HEK293 (cell line): ENCODE measurements around the gene HSD17B14.

Experiments
- GLI2 ChIP-seq: fragments of 450-650 bp; formaldehyde crosslinking; IDR thresholded peaks from 2 replicates; pipeline ENCODE4; 2017; ENCODE audit warnings: missing biosample characterization, missing genetic modification characterization, low read depth, borderline replicate concordance
- HOXA7 ChIP-seq: sonication (generic); formaldehyde crosslinking; IDR thresholded peaks from 2 replicates; pipeline ENCODE4 v1.8.1; 2022; ENCODE audit warnings: missing genetic modification reagents, borderline replicate concordance
- MZF1 ChIP-seq: fragments of 450-650 bp; formaldehyde crosslinking; IDR thresholded peaks from 2 replicates; pipeline ENCODE4 v1.5.1; 2017; ENCODE audit warnings: missing biosample characterization, missing genetic modification characterization, borderline replicate concordance
- ZFHX2 ChIP-seq: fragments of 450-650 bp; formaldehyde crosslinking; conservative IDR thresholded peaks from 2 replicates; pipeline ENCODE4 v1.5.1; 2016; ENCODE audit warnings: missing biosample characterization, missing genetic modification characterization
- ZNF112 ChIP-seq: fragments of 450-650 bp; formaldehyde crosslinking; IDR thresholded peaks from 2 replicates; pipeline ENCODE4 v1.5.0; 2017; ENCODE audit warnings: missing biosample characterization, missing genetic modification characterization
- ZNF121 ChIP-seq: fragments of 450-650 bp; formaldehyde crosslinking; IDR thresholded peaks from 2 replicates; pipeline ENCODE4 v1.5.1; 2016; ENCODE audit warnings: missing biosample characterization, missing genetic modification characterization
- ZNF157 ChIP-seq: fragments of 450-650 bp; formaldehyde crosslinking; IDR thresholded peaks from 2 replicates; pipeline ENCODE4 v1.5.1; 2016; ENCODE audit warnings: missing biosample characterization, missing genetic modification characterization
- ZNF16 ChIP-seq: fragments of 450-650 bp; formaldehyde crosslinking; IDR thresholded peaks from 2 replicates; pipeline ENCODE4 v1.5.1; 2016; ENCODE audit warnings: low read depth, missing biosample characterization, missing genetic modification characterization
- ZNF184 ChIP-seq: fragments of 450-650 bp; IDR thresholded peaks from 2 replicates; pipeline ENCODE4 v1.5.1; 2018; ENCODE audit warnings: missing biosample characterization, mild to moderate bottlenecking, missing genetic modification characterization
- ZNF2 ChIP-seq: fragments of 450-650 bp; formaldehyde crosslinking; IDR thresholded peaks from 2 replicates; pipeline ENCODE4 v1.5.1; 2016; ENCODE audit warnings: missing biosample characterization, missing genetic modification characterization
- ZNF202 ChIP-seq: fragments of 450-650 bp; formaldehyde crosslinking; IDR thresholded peaks from 2 replicates; pipeline ENCODE4 v1.5.1; 2016; ENCODE audit warnings: missing biosample characterization, missing genetic modification characterization, borderline replicate concordance
- ZNF211 ChIP-seq: fragments of 450-650 bp; formaldehyde crosslinking; IDR thresholded peaks from 2 replicates; pipeline ENCODE4 v1.5.1; 2016; ENCODE audit warnings: low read depth, missing biosample characterization, missing genetic modification characterization
- ZNF248 ChIP-seq: fragments of 450-650 bp; formaldehyde crosslinking; IDR thresholded peaks from 2 replicates; pipeline ENCODE4 v1.5.1; 2017; ENCODE audit warnings: missing biosample characterization, missing genetic modification characterization
- ZNF302 ChIP-seq: fragments of 450-650 bp; formaldehyde crosslinking; IDR thresholded peaks from 2 replicates; pipeline ENCODE4 v1.5.1; 2016; ENCODE audit warnings: missing biosample characterization, missing genetic modification characterization, low read depth
- ZNF521 ChIP-seq: fragments of 450-650 bp; formaldehyde crosslinking; IDR thresholded peaks from 2 replicates; pipeline ENCODE4 v1.5.1; 2017; ENCODE audit warnings: missing biosample characterization, mild to moderate bottlenecking, missing genetic modification characterization
- ZNF596 ChIP-seq: fragments of 450-650 bp; IDR thresholded peaks from 2 replicates; pipeline ENCODE4 v1.5.0; 2018; ENCODE audit warnings: missing biosample characterization, mild to moderate bottlenecking, missing genetic modification characterization, moderate library complexity
- ZNF624 ChIP-seq: fragments of 450-650 bp; formaldehyde crosslinking; IDR thresholded peaks from 2 replicates; pipeline ENCODE4 v1.5.1; 2017; ENCODE audit warnings: missing biosample characterization, missing genetic modification characterization
- ZNF629 ChIP-seq: fragments of 450-650 bp; formaldehyde crosslinking; IDR thresholded peaks from 2 replicates; pipeline ENCODE4 v1.5.1; 2017; ENCODE audit warnings: missing biosample characterization, missing genetic modification characterization
- TF ChIP-seq, protein P1 (sequence below): fragments of 450-650 bp; formaldehyde crosslinking; IDR thresholded peaks from 2 replicates; pipeline ENCODE4 v1.5.1; 2016; ENCODE audit warnings: missing biosample characterization, missing genetic modification characterization, borderline replicate concordance
- TF ChIP-seq, protein P2 (sequence below): fragments of 450-650 bp; formaldehyde crosslinking; IDR thresholded peaks from 2 replicates; pipeline ENCODE4 v1.5.1; 2017; ENCODE audit warnings: missing biosample characterization, mild to moderate bottlenecking, missing genetic modification characterization, moderate library complexity
- TF ChIP-seq, protein P3 (sequence below): fragments of 450-650 bp; formaldehyde crosslinking; IDR thresholded peaks from 2 replicates; pipeline ENCODE4 v1.5.0; 2017; ENCODE audit warnings: missing biosample characterization, missing genetic modification characterization, borderline replicate concordance
- TF ChIP-seq, protein P4 (sequence below): fragments of 450-650 bp; formaldehyde crosslinking; IDR thresholded peaks from 2 replicates; pipeline ENCODE4 v1.5.1; 2017; ENCODE audit warnings: missing biosample characterization, missing genetic modification characterization
- TF ChIP-seq, protein P5 (sequence below): fragments of 450-650 bp; formaldehyde crosslinking; IDR thresholded peaks from 2 replicates; pipeline ENCODE4 v1.5.1; 2016; ENCODE audit warnings: missing biosample characterization, missing genetic modification characterization
- TF ChIP-seq, protein P6 (sequence below): fragments of 450-650 bp; formaldehyde crosslinking; IDR thresholded peaks from 2 replicates; pipeline ENCODE4 v1.5.1; 2016; ENCODE audit warnings: missing biosample characterization, missing genetic modification characterization
- TF ChIP-seq, protein P7 (sequence below): fragments of 450-650 bp; formaldehyde crosslinking; IDR thresholded peaks from 2 replicates; pipeline ENCODE4 v1.5.1; 2016; ENCODE audit warnings: missing biosample characterization, missing genetic modification characterization

The HSD17B14 gene

DNA sequence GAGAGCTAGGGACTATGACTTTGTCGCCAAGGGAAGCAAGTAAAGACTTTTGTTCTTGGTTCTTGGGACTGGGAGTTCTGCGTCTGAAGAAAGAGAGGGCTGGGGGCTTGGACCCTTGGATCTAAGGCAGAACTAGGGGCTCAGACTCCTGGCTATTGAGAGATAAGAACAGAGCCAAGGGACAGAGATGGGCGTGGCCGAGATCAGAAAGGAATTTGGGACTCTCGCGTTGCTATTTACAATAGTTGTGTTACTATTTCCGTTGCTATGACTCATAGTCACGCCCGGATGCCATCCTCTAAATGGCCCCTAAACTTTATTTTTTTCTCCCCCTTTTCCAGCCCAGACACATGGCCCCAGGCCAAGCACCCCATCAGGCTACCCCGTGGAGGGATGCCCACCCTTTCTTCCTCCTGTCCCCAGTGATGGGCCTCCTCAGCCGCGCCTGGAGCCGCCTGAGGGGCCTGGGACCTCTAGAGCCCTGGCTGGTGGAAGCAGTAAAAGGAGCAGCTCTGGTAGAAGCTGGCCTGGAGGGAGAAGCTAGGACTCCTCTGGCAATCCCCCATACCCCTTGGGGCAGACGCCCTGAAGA, 36.7 kb upstream of the HSD17B14 start (continued):
- TF ChIP-seq, protein P1, sequence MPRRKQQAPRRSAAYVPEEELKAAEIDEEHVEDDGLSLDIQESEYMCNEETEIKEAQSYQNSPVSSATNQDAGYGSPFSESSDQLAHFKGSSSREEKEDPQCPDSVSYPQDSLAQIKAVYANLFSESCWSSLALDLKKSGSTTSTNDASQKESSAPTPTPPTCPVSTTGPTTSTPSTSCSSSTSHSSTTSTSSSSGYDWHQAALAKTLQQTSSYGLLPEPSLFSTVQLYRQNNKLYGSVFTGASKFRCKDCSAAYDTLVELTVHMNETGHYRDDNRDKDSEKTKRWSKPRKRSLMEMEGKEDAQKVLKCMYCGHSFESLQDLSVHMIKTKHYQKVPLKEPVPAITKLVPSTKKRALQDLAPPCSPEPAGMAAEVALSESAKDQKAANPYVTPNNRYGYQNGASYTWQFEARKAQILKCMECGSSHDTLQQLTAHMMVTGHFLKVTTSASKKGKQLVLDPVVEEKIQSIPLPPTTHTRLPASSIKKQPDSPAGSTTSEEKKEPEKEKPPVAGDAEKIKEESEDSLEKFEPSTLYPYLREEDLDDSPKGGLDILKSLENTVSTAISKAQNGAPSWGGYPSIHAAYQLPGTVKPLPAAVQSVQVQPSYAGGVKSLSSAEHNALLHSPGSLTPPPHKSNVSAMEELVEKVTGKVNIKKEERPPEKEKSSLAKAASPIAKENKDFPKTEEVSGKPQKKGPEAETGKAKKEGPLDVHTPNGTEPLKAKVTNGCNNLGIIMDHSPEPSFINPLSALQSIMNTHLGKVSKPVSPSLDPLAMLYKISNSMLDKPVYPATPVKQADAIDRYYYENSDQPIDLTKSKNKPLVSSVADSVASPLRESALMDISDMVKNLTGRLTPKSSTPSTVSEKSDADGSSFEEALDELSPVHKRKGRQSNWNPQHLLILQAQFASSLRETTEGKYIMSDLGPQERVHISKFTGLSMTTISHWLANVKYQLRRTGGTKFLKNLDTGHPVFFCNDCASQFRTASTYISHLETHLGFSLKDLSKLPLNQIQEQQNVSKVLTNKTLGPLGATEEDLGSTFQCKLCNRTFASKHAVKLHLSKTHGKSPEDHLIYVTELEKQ (tag by site-specific recombination) = no peak
- TF ChIP-seq ZNF624 (tag by site-specific recombination) (no peak), ZNF2 (tag by site-specific recombination) (no peak), GLI2 (no peak), MZF1 (tag by site-specific recombination) (no peak), ZNF157 (tag by site-specific recombination) (no peak), ZNF629 (tag by site-specific recombination) (peak; percentile 69), ZNF16 (tag by site-specific recombination) (no peak), ZNF211 (tag by site-specific recombination) (no peak), ZNF248 (tag by site-specific recombination) (no peak), HOXA7 (CRISPR knock-in tag) (no peak), ZNF112 (tag by site-specific recombination) (no peak), ZNF596 (tag by site-specific recombination) (no peak), ZNF184 (tag by site-specific recombination) (no peak), ZNF521 (tag by site-specific recombination) (no peak), ZFHX2 (tag by site-specific recombination) (no peak), ZNF202 (no peak), ZNF302 (tag by site-specific recombination) (no peak), ZNF121 (tag by site-specific recombination) (no peak)
- TF ChIP-seq, protein P2, sequence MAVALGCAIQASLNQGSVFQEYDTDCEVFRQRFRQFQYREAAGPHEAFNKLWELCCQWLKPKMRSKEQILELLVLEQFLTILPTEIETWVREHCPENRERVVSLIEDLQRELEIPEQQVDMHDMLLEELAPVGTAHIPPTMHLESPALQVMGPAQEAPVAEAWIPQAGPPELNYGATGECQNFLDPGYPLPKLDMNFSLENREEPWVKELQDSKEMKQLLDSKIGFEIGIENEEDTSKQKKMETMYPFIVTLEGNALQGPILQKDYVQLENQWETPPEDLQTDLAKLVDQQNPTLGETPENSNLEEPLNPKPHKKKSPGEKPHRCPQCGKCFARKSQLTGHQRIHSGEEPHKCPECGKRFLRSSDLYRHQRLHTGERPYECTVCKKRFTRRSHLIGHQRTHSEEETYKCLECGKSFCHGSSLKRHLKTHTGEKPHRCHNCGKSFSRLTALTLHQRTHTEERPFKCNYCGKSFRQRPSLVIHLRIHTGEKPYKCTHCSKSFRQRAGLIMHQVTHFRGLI = no peak; the same call in 1 of the 2 replicates
- TF ChIP-seq, protein P3, sequence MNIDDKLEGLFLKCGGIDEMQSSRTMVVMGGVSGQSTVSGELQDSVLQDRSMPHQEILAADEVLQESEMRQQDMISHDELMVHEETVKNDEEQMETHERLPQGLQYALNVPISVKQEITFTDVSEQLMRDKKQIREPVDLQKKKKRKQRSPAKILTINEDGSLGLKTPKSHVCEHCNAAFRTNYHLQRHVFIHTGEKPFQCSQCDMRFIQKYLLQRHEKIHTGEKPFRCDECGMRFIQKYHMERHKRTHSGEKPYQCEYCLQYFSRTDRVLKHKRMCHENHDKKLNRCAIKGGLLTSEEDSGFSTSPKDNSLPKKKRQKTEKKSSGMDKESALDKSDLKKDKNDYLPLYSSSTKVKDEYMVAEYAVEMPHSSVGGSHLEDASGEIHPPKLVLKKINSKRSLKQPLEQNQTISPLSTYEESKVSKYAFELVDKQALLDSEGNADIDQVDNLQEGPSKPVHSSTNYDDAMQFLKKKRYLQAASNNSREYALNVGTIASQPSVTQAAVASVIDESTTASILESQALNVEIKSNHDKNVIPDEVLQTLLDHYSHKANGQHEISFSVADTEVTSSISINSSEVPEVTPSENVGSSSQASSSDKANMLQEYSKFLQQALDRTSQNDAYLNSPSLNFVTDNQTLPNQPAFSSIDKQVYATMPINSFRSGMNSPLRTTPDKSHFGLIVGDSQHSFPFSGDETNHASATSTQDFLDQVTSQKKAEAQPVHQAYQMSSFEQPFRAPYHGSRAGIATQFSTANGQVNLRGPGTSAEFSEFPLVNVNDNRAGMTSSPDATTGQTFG (tag by site-specific recombination) = no peak
- TF ChIP-seq, protein P4, sequence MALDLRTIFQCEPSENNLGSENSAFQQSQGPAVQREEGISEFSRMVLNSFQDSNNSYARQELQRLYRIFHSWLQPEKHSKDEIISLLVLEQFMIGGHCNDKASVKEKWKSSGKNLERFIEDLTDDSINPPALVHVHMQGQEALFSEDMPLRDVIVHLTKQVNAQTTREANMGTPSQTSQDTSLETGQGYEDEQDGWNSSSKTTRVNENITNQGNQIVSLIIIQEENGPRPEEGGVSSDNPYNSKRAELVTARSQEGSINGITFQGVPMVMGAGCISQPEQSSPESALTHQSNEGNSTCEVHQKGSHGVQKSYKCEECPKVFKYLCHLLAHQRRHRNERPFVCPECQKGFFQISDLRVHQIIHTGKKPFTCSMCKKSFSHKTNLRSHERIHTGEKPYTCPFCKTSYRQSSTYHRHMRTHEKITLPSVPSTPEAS = no peak
- TF ChIP-seq, protein P5, sequence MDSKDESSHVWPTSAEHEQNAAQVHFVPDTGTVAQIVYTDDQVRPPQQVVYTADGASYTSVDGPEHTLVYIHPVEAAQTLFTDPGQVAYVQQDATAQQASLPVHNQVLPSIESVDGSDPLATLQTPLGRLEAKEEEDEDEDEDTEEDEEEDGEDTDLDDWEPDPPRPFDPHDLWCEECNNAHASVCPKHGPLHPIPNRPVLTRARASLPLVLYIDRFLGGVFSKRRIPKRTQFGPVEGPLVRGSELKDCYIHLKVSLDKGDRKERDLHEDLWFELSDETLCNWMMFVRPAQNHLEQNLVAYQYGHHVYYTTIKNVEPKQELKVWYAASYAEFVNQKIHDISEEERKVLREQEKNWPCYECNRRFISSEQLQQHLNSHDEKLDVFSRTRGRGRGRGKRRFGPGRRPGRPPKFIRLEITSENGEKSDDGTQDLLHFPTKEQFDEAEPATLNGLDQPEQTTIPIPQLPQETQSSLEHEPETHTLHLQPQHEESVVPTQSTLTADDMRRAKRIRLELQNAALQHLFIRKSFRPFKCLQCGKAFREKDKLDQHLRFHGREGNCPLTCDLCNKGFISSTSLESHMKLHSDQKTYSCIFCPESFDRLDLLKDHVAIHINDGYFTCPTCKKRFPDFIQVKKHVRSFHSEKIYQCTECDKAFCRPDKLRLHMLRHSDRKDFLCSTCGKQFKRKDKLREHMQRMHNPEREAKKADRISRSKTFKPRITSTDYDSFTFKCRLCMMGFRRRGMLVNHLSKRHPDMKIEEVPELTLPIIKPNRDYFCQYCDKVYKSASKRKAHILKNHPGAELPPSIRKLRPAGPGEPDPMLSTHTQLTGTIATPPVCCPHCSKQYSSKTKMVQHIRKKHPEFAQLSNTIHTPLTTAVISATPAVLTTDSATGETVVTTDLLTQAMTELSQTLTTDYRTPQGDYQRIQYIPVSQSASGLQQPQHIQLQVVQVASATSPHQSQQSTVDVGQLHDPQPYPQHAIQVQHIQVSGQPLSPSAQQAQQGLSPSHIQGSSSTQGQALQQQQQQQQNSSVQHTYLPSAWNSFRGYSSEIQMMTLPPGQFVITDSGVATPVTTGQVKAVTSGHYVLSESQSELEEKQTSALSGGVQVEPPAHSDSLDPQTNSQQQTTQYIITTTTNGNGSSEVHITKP (tag by site-specific recombination) = peak; percentile 55; the same call in 1 of the 2 replicates
- TF ChIP-seq, protein P6, sequence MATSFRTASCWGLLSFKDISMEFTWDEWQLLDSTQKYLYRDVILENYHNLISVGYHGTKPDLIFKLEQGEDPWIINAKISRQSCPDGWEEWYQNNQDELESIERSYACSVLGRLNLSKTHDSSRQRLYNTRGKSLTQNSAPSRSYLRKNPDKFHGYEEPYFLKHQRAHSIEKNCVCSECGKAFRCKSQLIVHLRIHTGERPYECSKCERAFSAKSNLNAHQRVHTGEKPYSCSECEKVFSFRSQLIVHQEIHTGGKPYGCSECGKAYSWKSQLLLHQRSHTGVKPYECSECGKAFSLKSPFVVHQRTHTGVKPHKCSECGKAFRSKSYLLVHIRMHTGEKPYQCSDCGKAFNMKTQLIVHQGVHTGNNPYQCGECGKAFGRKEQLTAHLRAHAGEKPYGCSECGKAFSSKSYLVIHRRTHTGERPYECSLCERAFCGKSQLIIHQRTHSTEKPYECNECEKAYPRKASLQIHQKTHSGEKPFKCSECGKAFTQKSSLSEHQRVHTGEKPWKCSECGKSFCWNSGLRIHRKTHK (tag by site-specific recombination) = no peak
- TF ChIP-seq, protein P7, sequence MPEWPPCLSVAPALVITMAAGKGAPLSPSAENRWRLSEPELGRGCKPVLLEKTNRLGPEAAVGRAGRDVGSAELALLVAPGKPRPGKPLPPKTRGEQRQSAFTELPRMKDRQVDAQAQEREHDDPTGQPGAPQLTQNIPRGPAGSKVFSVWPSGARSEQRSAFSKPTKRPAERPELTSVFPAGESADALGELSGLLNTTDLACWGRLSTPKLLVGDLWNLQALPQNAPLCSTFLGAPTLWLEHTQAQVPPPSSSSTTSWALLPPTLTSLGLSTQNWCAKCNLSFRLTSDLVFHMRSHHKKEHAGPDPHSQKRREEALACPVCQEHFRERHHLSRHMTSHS = no peak
